Colonic mucosa (tissue), 4 donors: Measurements from ENCODE around the gene TMCC2. TPM values are rescaled to one million over a fixed set of nuclear protein-coding genes. Genes with fewer than 3 reads are reported as not detected.
A peak's percentile ranks its signal among the peaks of the same experiment; 100 is the strongest.

Experiments
- DNase-seq: peaks from one replicate; pipeline ENCODE4 v3.0.0-alpha.2; 2020
- H3K27ac ChIP-seq: fragments of 200-600 bp; one replicate; pipeline ENCODE4 v1.8.0; 2021
- H3K27me3 ChIP-seq: fragments of 200-600 bp; one replicate; pipeline ENCODE4 v1.8.0; 2021
- H3K36me3 ChIP-seq: fragments of 200-600 bp; one replicate; pipeline ENCODE4 v1.8.0; 2021
- H3K4me1 ChIP-seq: fragments of 200-600 bp; one replicate; pipeline ENCODE4 v1.8.0; 2021; ENCODE audit warnings: mild to moderate bottlenecking
- H3K4me3 ChIP-seq: fragments of 200-600 bp; one replicate; pipeline ENCODE4 v1.8.0; 2021
- H3K9ac ChIP-seq, 2 donors: one replicate each; pipeline ENCODE4 v1.7.0; 2013; ENCODE audit warnings: control low read depth in 2 of 2, low read depth in 2 of 2, low read length in 2 of 2
- H3K9me3 ChIP-seq: fragments of 200-600 bp; one replicate; pipeline ENCODE4 v1.8.0; 2021
- CTCF ChIP-seq: fragments of 200-600 bp; IDR thresholded peaks from one replicate; pipeline ENCODE4 v1.8.0; 2022; ENCODE audit warnings: antibody characterized with exemption, mild to moderate bottlenecking
- intact Hi-C: fragments of 100-400 bp; cut with DNase I; formaldehyde crosslinking; loops from one replicate; pipeline ENCODE4 v1.14.1; 2022
- total RNA-seq, 2 donors: library from RNA; stranded (reverse); fragmentation: NEBNext Ultra II Directional in 1 of 2; extraction: Animal tissue kit (Norgen Biotek cat#: 25700) in 1 of 2; gene quantifications; one replicate each; pipeline ENCODE4 v1.2.1, GENCODE V29; 2021
- donor health status: healthy.
- donor health status: DM: no; HTN: no; CAD: no.
- donor health status: DM: no; HTN: no; CAD: no.

Gene TMCC2
- total RNA-seq, 2 donors from 2014 or later = 0.25 to 0.88 TPM

GRCh38 chr1:205284420-205285144, 56.8 kb downstream of the TMCC2 start:
- Histone ChIP-seq H3K36me3 (no peaks in the 10 kb centered on the region), H3K4me1 (peaks cover 17% of the 10 kb centered on the region)

GRCh38 chr1:205285381-205286101, 57.8 kb downstream of the TMCC2 start:
- no peaks in the 10 kb centered on the region for H3K36me3 ChIP-seq
- H3K4me1 ChIP-seq = peaks cover 17% of the 10 kb centered on the region
- no peak for DNase-seq

More at GRCh38 chr1:205284420-205285144, 56.8 kb downstream of the TMCC2 start:
- intact Hi-C loops = no loop called here
- H3K9ac ChIP-seq = peak overlapping the region; percentile 22 to 48
- peak overlapping the region; percentile 31 for H3K27ac ChIP-seq
- no peak overlapping the region for H3K4me3 ChIP-seq
- H3K9me3 ChIP-seq = no peaks in the 10 kb centered on the region
- DNase-seq = peak; percentile 75
- TF ChIP-seq CTCF = no peak
- H3K27me3 ChIP-seq = no peaks in the 10 kb centered on the region

GRCh38 chr1:205286335-205286950, 58.7 kb downstream of the TMCC2 start:
- H3K27ac ChIP-seq = peak overlapping the region; percentile 34
- H3K36me3 ChIP-seq = no peaks in the 10 kb centered on the region
- H3K4me1 ChIP-seq = peaks cover 17% of the 10 kb centered on the region
- H3K9ac ChIP-seq = peak overlapping the region in 1 of 2 donors; percentile 32
- intact Hi-C loops = no loop called here
- no peaks in the 10 kb centered on the region for H3K9me3 ChIP-seq
- H3K4me3 ChIP-seq = no peak overlapping the region
- no peaks in the 10 kb centered on the region for H3K27me3 ChIP-seq
- TF ChIP-seq CTCF = no peak
- no peak for DNase-seq

More at GRCh38 chr1:205285381-205286101, 57.8 kb downstream of the TMCC2 start:
- Histone ChIP-seq H3K27me3 (no peaks in the 10 kb centered on the region), H3K4me3 (no peak overlapping the region), H3K27ac (peak overlapping the region; percentile 31), H3K9ac (peak overlapping the region in 1 of 2 donors; percentile 32), H3K9me3 (no peaks in the 10 kb centered on the region)
- intact Hi-C loops = no loop called here
- no peak for TF ChIP-seq CTCF

GRCh38 chr1:205287076-205287475, 59.3 kb downstream of the TMCC2 start:
- H3K4me1 ChIP-seq = peaks cover 17% of the 10 kb centered on the region
- no peaks in the 10 kb centered on the region for H3K36me3 ChIP-seq
- TF ChIP-seq CTCF = no peak
- H3K4me3 ChIP-seq = no peak overlapping the region
- intact Hi-C loops = no loop called here
- H3K9me3 ChIP-seq = no peaks in the 10 kb centered on the region
- H3K27me3 ChIP-seq = no peaks in the 10 kb centered on the region
- H3K9ac ChIP-seq = no peak overlapping the region
- peak overlapping the region; percentile 34 for H3K27ac ChIP-seq
- no peak for DNase-seq

- no peak for TF ChIP-seq CTCF
- peak; percentile 56 for DNase-seq
- no peaks in the 10 kb centered on the region for H3K27me3 ChIP-seq
- H3K9me3 ChIP-seq = no peaks in the 10 kb centered on the region
- intact Hi-C loops = no loop called here
- H3K36me3 ChIP-seq = no peaks in the 10 kb centered on the region
- H3K4me1 ChIP-seq = peaks cover 17% of the 10 kb centered on the region
- H3K27ac ChIP-seq = peak overlapping the region; percentile 37
- H3K4me3 ChIP-seq = no peak overlapping the region
- H3K9ac ChIP-seq = peak overlapping the region in 1 of 2 donors; percentile 29
Observed at GRCh38 chr1:205287767-205288559, 60.2 kb downstream of the TMCC2 start.
